ENCODE data around the gene SLC17A9.
A peak's percentile ranks its signal among the peaks of the same experiment; 100 is the strongest.

Gene SLC17A9

GRCh38 chr20:62968378-62969178 lies 16.1 kb downstream of the SLC17A9 start:
- Histone ChIP-seq H2AFZ (ENCODE audit: low read depth, low read length) (no peak overlapping the region), H2AK5ac (ENCODE audit: low read length, severe bottlenecking) (no peak overlapping the region), H3K4me1 (ENCODE audit: control insufficient read depth, insufficient read depth, low read depth, low read length) (peaks cover 9% of the 10 kb centered on the region), H2BK5ac (ENCODE audit: low read depth, low read length, poor library complexity, severe bottlenecking) (no peak overlapping the region), H3K9me3 (ENCODE audit: control insufficient read depth, low read length) (no peaks in the 10 kb centered on the region), H3K18ac (ENCODE audit: low read depth in 1 of 2, low read length in 2 of 2) (no peak overlapping the region), H3K14ac (ENCODE audit: low read length in 2 of 2) (no peak overlapping the region), H4K91ac (ENCODE audit: low read length) (no peak overlapping the region), H2BK120ac (ENCODE audit: low read depth, low read length) (no peak overlapping the region), H4K8ac (ENCODE audit: low read length) (no peak overlapping the region), H3K9ac (ENCODE audit: low read length) (no peak overlapping the region), H3K4me2 (ENCODE audit: low read length, poor library complexity, severe bottlenecking) (no peak overlapping the region), H2BK15ac (ENCODE audit: low read depth, poor library complexity, severe bottlenecking) (no peak overlapping the region), H3K27ac (ENCODE audit: low read length, poor library complexity, severe bottlenecking) (no peak overlapping the region), H3K79me1 (replicated peaks; ENCODE audit: low read length, poor library complexity, severe bottlenecking) (no peaks in the 10 kb centered on the region), H3K4me3 (ENCODE audit: insufficient read depth in 1 of 2, low read depth in 1 of 2, low read length in 2 of 2) (no peak overlapping the region), H3K23ac (ENCODE audit: low read length in 2 of 2) (no peak overlapping the region), H3K36me3 (ENCODE audit: control insufficient read depth in 1 of 2, insufficient read depth in 2 of 2, low read depth in 1 of 2, low read length in 2 of 2) (peaks cover 0 to 9% of the 10 kb centered on the region in 2 experiments), H3K4ac (ENCODE audit: low read depth in 1 of 2, low read length in 2 of 2) (no peak overlapping the region), H3K27me3 (ENCODE audit: control insufficient read depth in 1 of 2, insufficient read depth in 1 of 2, low read length in 2 of 2) (peaks cover 58 to 59% of the 10 kb centered on the region in 2 experiments), H2BK12ac (ENCODE audit: low read length in 2 of 2) (no peak overlapping the region)
- 83% methylated on average over 15 of the region's 21 CpGs for WGBS
- no peak for DNase-seq

- 81% methylated on average over 15 of the region's 16 CpGs for WGBS
- Histone ChIP-seq H4K8ac (ENCODE audit: low read length) (no peak overlapping the region), H3K9me3 (ENCODE audit: control insufficient read depth, low read length) (no peaks in the 10 kb centered on the region), H3K23ac (ENCODE audit: low read length in 2 of 2) (no peak overlapping the region), H3K27ac (ENCODE audit: low read length, poor library complexity, severe bottlenecking) (no peak overlapping the region), H2BK120ac (ENCODE audit: low read depth, low read length) (no peak overlapping the region), H3K79me1 (replicated peaks; ENCODE audit: low read length, poor library complexity, severe bottlenecking) (no peaks in the 10 kb centered on the region), H3K4me2 (ENCODE audit: low read length, poor library complexity, severe bottlenecking) (no peak overlapping the region), H4K91ac (ENCODE audit: low read length) (no peak overlapping the region), H3K14ac (ENCODE audit: low read length in 2 of 2) (no peak overlapping the region), H3K36me3 (ENCODE audit: control insufficient read depth in 1 of 2, insufficient read depth in 2 of 2, low read depth in 1 of 2, low read length in 2 of 2) (peaks cover 0 to 2% of the 10 kb centered on the region in 2 experiments), H3K4ac (ENCODE audit: low read depth in 1 of 2, low read length in 2 of 2) (no peak overlapping the region), H3K4me1 (ENCODE audit: control insufficient read depth, insufficient read depth, low read depth, low read length) (peaks cover 9% of the 10 kb centered on the region), H3K9ac (ENCODE audit: low read length) (no peak overlapping the region), H2BK12ac (ENCODE audit: low read length in 2 of 2) (no peak overlapping the region), H2BK5ac (ENCODE audit: low read depth, low read length, poor library complexity, severe bottlenecking) (no peak overlapping the region), H3K4me3 (ENCODE audit: insufficient read depth in 1 of 2, low read depth in 1 of 2, low read length in 2 of 2) (no peak overlapping the region), H2AK5ac (ENCODE audit: low read length, severe bottlenecking) (no peak overlapping the region), H2BK15ac (ENCODE audit: low read depth, poor library complexity, severe bottlenecking) (no peak overlapping the region), H2AFZ (ENCODE audit: low read depth, low read length) (no peak overlapping the region), H3K18ac (ENCODE audit: low read depth in 1 of 2, low read length in 2 of 2) (no peak overlapping the region), H3K27me3 (ENCODE audit: control insufficient read depth in 1 of 2, insufficient read depth in 1 of 2, low read length in 2 of 2) (peaks cover 60 to 63% of the 10 kb centered on the region in 2 experiments)
- DNase-seq: no peak
Measured at GRCh38 chr20:62969179-62969760, 16.8 kb downstream of the SLC17A9 start.

GRCh38 chr20:62969939-62970306 lies 17.4 kb downstream of the SLC17A9 start:
- Histone ChIP-seq H3K9ac (ENCODE audit: low read length) (no peak overlapping the region), H4K91ac (ENCODE audit: low read length) (no peak overlapping the region), H2BK12ac (ENCODE audit: low read length in 2 of 2) (no peak overlapping the region), H3K36me3 (ENCODE audit: control insufficient read depth in 1 of 2, insufficient read depth in 2 of 2, low read depth in 1 of 2, low read length in 2 of 2) (peaks cover 0 to 2% of the 10 kb centered on the region in 2 experiments), H3K4ac (ENCODE audit: low read depth in 1 of 2, low read length in 2 of 2) (no peak overlapping the region), H3K23ac (ENCODE audit: low read length in 2 of 2) (no peak overlapping the region), H3K79me1 (replicated peaks; ENCODE audit: low read length, poor library complexity, severe bottlenecking) (no peaks in the 10 kb centered on the region), H3K14ac (ENCODE audit: low read length in 2 of 2) (no peak overlapping the region), H3K18ac (ENCODE audit: low read depth in 1 of 2, low read length in 2 of 2) (no peak overlapping the region), H3K27me3 (ENCODE audit: control insufficient read depth in 1 of 2, insufficient read depth in 1 of 2, low read length in 2 of 2) (peaks cover 60 to 64% of the 10 kb centered on the region in 2 experiments), H3K27ac (ENCODE audit: low read length, poor library complexity, severe bottlenecking) (no peak overlapping the region), H3K4me2 (ENCODE audit: low read length, poor library complexity, severe bottlenecking) (no peak overlapping the region), H2BK5ac (ENCODE audit: low read depth, low read length, poor library complexity, severe bottlenecking) (no peak overlapping the region), H2BK15ac (ENCODE audit: low read depth, poor library complexity, severe bottlenecking) (no peak overlapping the region), H2AFZ (ENCODE audit: low read depth, low read length) (no peak overlapping the region), H3K4me1 (ENCODE audit: control insufficient read depth, insufficient read depth, low read depth, low read length) (peaks cover 9% of the 10 kb centered on the region), H2BK120ac (ENCODE audit: low read depth, low read length) (no peak overlapping the region), H2AK5ac (ENCODE audit: low read length, severe bottlenecking) (no peak overlapping the region), H4K8ac (ENCODE audit: low read length) (no peak overlapping the region), H3K9me3 (ENCODE audit: control insufficient read depth, low read length) (no peaks in the 10 kb centered on the region), H3K4me3 (ENCODE audit: insufficient read depth in 1 of 2, low read depth in 1 of 2, low read length in 2 of 2) (no peak overlapping the region)
- DNase-seq: no peak
- 82% methylated on average over 8 of the region's 8 CpGs for WGBS

GRCh38 chr20:62970307-62971210 lies 18.1 kb downstream of the SLC17A9 start:
- Histone ChIP-seq H3K9ac (ENCODE audit: low read length) (no peak overlapping the region), H3K79me1 (replicated peaks; ENCODE audit: low read length, poor library complexity, severe bottlenecking) (no peaks in the 10 kb centered on the region), H3K23ac (ENCODE audit: low read length in 2 of 2) (no peak overlapping the region), H3K4me3 (ENCODE audit: insufficient read depth in 1 of 2, low read depth in 1 of 2, low read length in 2 of 2) (no peak overlapping the region), H3K14ac (ENCODE audit: low read length in 2 of 2) (no peak overlapping the region), H4K8ac (ENCODE audit: low read length) (no peak overlapping the region), H2BK5ac (ENCODE audit: low read depth, low read length, poor library complexity, severe bottlenecking) (no peak overlapping the region), H2AFZ (ENCODE audit: low read depth, low read length) (no peak overlapping the region), H3K27ac (ENCODE audit: low read length, poor library complexity, severe bottlenecking) (no peak overlapping the region), H3K18ac (ENCODE audit: low read depth in 1 of 2, low read length in 2 of 2) (no peak overlapping the region), H2BK12ac (ENCODE audit: low read length in 2 of 2) (no peak overlapping the region), H3K27me3 (ENCODE audit: control insufficient read depth in 1 of 2, insufficient read depth in 1 of 2, low read length in 2 of 2) (peaks cover 66 to 70% of the 10 kb centered on the region in 2 experiments), H4K91ac (ENCODE audit: low read length) (no peak overlapping the region), H3K4ac (ENCODE audit: low read depth in 1 of 2, low read length in 2 of 2) (no peak overlapping the region), H3K9me3 (ENCODE audit: control insufficient read depth, low read length) (no peaks in the 10 kb centered on the region), H3K4me1 (ENCODE audit: control insufficient read depth, insufficient read depth, low read depth, low read length) (peaks cover 9% of the 10 kb centered on the region), H3K36me3 (ENCODE audit: control insufficient read depth in 1 of 2, insufficient read depth in 2 of 2, low read depth in 1 of 2, low read length in 2 of 2) (peaks cover 0 to 2% of the 10 kb centered on the region in 2 experiments), H2BK15ac (ENCODE audit: low read depth, poor library complexity, severe bottlenecking) (peak overlapping the region; percentile 30), H3K4me2 (ENCODE audit: low read length, poor library complexity, severe bottlenecking) (no peak overlapping the region), H2BK120ac (ENCODE audit: low read depth, low read length) (no peak overlapping the region), H2AK5ac (ENCODE audit: low read length, severe bottlenecking) (no peak overlapping the region)
- no peak for DNase-seq
- 76% methylated on average over 31 of the region's 33 CpGs for WGBS
